K562 (cell line): ENCODE measurements around the gene TRAPPC12. TPM values are rescaled to one million over a fixed set of nuclear protein-coding genes. Genes with fewer than 3 reads are reported as not detected.

ENCODE experiments used
- ATAC-seq: fragments of 200-7000 bp; cut with Tn5 transposase; 3 replicates; pipeline ENCODE4 v1.9.1; 2020; ENCODE audit warnings: moderate library complexity
- BruUV-seq: library from RNA; stranded (reverse); fragments of 400-500 nt; replicated peaks from 2 replicates; lab custom pipeline; 2021; lab: Mats Ljungman, UMichigan
- CTCF ChIA-PET: fragments of 300-600 bp; formaldehyde crosslinking; extraction: SDS; loops from one replicate; lab custom pipeline; 2021; ENCODE audit warnings: low intra/inter-chr PET ratio; lab: Yijun Ruan, JAX
- POLR2A ChIA-PET: fragments of 300-600, 350-650 bp; sonication (Branson Sonifier 250); formaldehyde crosslinking; extraction: SDS; loops from one replicate; lab custom pipeline; 2021; ENCODE audit warnings: antibody characterized with exemption, inconsistent platforms; lab: Yijun Ruan, JAX
- DNase-seq, 4 experiments: peaks; one replicate each; pipeline versions ENCODE4 v3.0.0 to v3.0.0-alpha.2; 2011 to 2018; ENCODE audit warnings: low spot score in 3 of 4, mixed read lengths in 3 of 4; ENCODE audit errors: extremely low read depth in 1 of 4
- FAIRE-seq: peaks from 2 replicates; lab custom pipeline; 2011; peaks lifted over from hg19 to GRCh38; lab: Jason Lieb, UNC
- H2AFZ ChIP-seq: 2 replicates; pipeline ENCODE4 v1.6.0; 2011; ENCODE audit warnings: low read depth, low read length, control low read depth, inconsistent platforms
- H3K27ac ChIP-seq: fragments of 200-600 bp; 3 replicates; pipeline ENCODE4 v1.8.0; 2011; ENCODE audit warnings: low read depth, mild to moderate bottlenecking, control low read depth, inconsistent platforms, low read length, moderate library complexity, mixed read lengths; ENCODE audit errors: extremely low read depth
- H3K27me3 ChIP-seq, 2 experiments: fragments of 300-600 bp in 1 of 2; 2 replicates in 1 of 2; 3 replicates in 1 of 2; pipeline versions ENCODE4 v1.6.0 to v1.8.0; 2011; ENCODE audit warnings: inconsistent platforms in 2 of 2, low read length in 2 of 2, mild to moderate bottlenecking in 1 of 2, mixed read lengths in 1 of 2, moderate library complexity in 1 of 2; ENCODE audit not compliant: control insufficient read depth in 2 of 2, insufficient read depth in 2 of 2
- H3K36me3 ChIP-seq: fragments of 300-600 bp; 3 replicates; pipeline ENCODE4 v1.8.0; 2011; ENCODE audit warnings: mild to moderate bottlenecking, low read length, inconsistent platforms; ENCODE audit not compliant: control insufficient read depth, insufficient read depth
- H3K4me1 ChIP-seq, 2 experiments: fragments of 200-600 bp in 1 of 2; replicated peaks in 1 of 2; 2 replicates in 1 of 2; 3 replicates in 1 of 2; pipeline versions ENCODE4 v1.5.1 to v1.8.0; 2011; ENCODE audit warnings: inconsistent platforms in 2 of 2, low read length in 2 of 2, mild to moderate bottlenecking in 1 of 2, mixed read lengths in 1 of 2, moderate library complexity in 1 of 2; ENCODE audit not compliant: control insufficient read depth in 2 of 2, insufficient read depth in 2 of 2
- H3K4me2 ChIP-seq: 2 replicates; pipeline ENCODE4 v1.6.1; 2011; ENCODE audit warnings: low read length, control low read depth, inconsistent platforms, mixed read lengths; ENCODE audit not compliant: insufficient read depth
- H3K4me3 ChIP-seq: fragments of 200-600 bp; sonication (generic), shearing (Covaris generic); 2 replicates; pipeline ENCODE4 v1.5.1; 2016; ENCODE audit warnings: control low read depth, inconsistent platforms
- H3K79me2 ChIP-seq: fragments of 200-600 bp; 3 replicates; pipeline ENCODE4 v1.8.0; 2011; ENCODE audit warnings: low read length, inconsistent platforms; ENCODE audit not compliant: control insufficient read depth, insufficient read depth
- H3K9ac ChIP-seq, 2 experiments: 2 replicates each; pipeline versions ENCODE4 v1.6.0 to v1.6.1; 2011; ENCODE audit warnings: low read depth in 2 of 2, low read length in 2 of 2, control low read depth in 1 of 2, inconsistent platforms in 1 of 2, mild to moderate bottlenecking in 1 of 2, mixed read lengths in 1 of 2; ENCODE audit not compliant: insufficient read depth in 1 of 2
- H3K9me1 ChIP-seq: one replicate; pipeline ENCODE4 v1.6.0; 2011; ENCODE audit warnings: inconsistent platforms, mild to moderate bottlenecking, low read length, moderate library complexity; ENCODE audit not compliant: control insufficient read depth, insufficient read depth
- H3K9me3 ChIP-seq: replicated peaks from 2 replicates; pipeline ENCODE4 v1.5.1; 2011; ENCODE audit warnings: low read depth, low read length, inconsistent platforms; ENCODE audit not compliant: control insufficient read depth, insufficient read depth
- H4K20me1 ChIP-seq: replicated peaks from 2 replicates; pipeline ENCODE4 v1.6.1; 2011; ENCODE audit warnings: low read length, inconsistent platforms, mixed read lengths; ENCODE audit not compliant: control insufficient read depth, insufficient read depth
- CBX1 ChIP-seq: sonication (generic); IDR thresholded peaks from 2 replicates; pipeline ENCODE4 v1.6.1; 2016; ENCODE audit warnings: antibody characterized with exemption, low read depth, mild to moderate bottlenecking
- CCAR2 ChIP-seq: fragments of 200-400 bp; formaldehyde crosslinking; IDR thresholded peaks from 2 replicates; pipeline ENCODE4 v1.6.1; 2017; ENCODE audit warnings: mild to moderate bottlenecking, low read depth, low read length
- E2F4 ChIP-seq: sonication (generic); formaldehyde crosslinking; IDR thresholded peaks from 2 replicates; pipeline ENCODE4 v1.8.0; 2022; ENCODE audit warnings: mild to moderate bottlenecking, low read depth, missing genetic modification reagents
- ETV1 ChIP-seq: fragments of 450-650 bp; conservative IDR thresholded peaks from 2 replicates; pipeline ENCODE4 v1.6.1; 2016; ENCODE audit warnings: missing genetic modification characterization, control low read depth, low read depth, missing compliant biosample characterization
- GABPA ChIP-seq: fragments of 200-800 bp; sonication (Bioruptor generic); conservative IDR thresholded peaks from 2 replicates; pipeline ENCODE4 v1.6.1; 2016; ENCODE audit warnings: low read depth, missing genetic modification characterization, missing compliant biosample characterization
- GMEB1 ChIP-seq: fragments of 250-450 bp; sonication (Bioruptor Pico); IDR thresholded peaks from 2 replicates; pipeline ENCODE4 v1.4.0; 2020; ENCODE audit warnings: mild to moderate bottlenecking
- ZBTB40 ChIP-seq, 2 experiments: fragments of 450-650 bp in 1 of 2; sonication (generic) in 1 of 2; formaldehyde crosslinking in 1 of 2; IDR thresholded peaks; 2 replicates each; pipeline versions ENCODE4 v1.7.1 to v1.9.0; 2016 to 2022; ENCODE audit warnings: inconsistent platforms in 1 of 2, mild to moderate bottlenecking in 1 of 2, missing genetic modification reagents in 1 of 2
- ZBTB8A ChIP-seq: fragments of 450-650 bp; IDR thresholded peaks from 2 replicates; pipeline ENCODE4 v1.6.1; 2018; ENCODE audit warnings: mild to moderate bottlenecking, moderate library complexity; ENCODE audit not compliant: partially characterized antibody
- ZNF766 ChIP-seq: fragments of 200-800 bp; sonication (Bioruptor generic); conservative IDR thresholded peaks from 2 replicates; pipeline ENCODE4 v1.6.1; 2016; ENCODE audit warnings: missing genetic modification characterization, missing compliant biosample characterization
- WGBS: fragments of 100-300 bp; shearing (Covaris generic); methylation state at CpG from one replicate; pipeline ENCODE4 v1.1.6; 2016; ENCODE audit warnings: low coverage, mixed read lengths; ENCODE audit not compliant: insufficient coverage; ENCODE audit errors: missing lambda C conversion rate; 5-methylcytosine and 5-hydroxymethylcytosine counted together
- in situ Hi-C: fragments of 300-500 bp; cut with MboI; formaldehyde crosslinking; loops from 4 replicates; pipeline ENCODE4 v1.15.0; 2018; ENCODE audit warnings: inconsistent platforms, mixed read lengths
- intact Hi-C: fragments of 100-400 bp; cut with micrococcal nuclease; formaldehyde crosslinking; loops from 2 replicates; pipeline ENCODE4 v1.14.2; 2022
- polyA plus RNA-seq, 8 experiments: library from polyadenylated mRNA; depleted of rRNA in 4 of 8; stranded (reverse) in 5 of 8; unstranded in 3 of 8; fragments of >200 nt; fragmentation: Nextera tagmentation in 2 of 8; fragmentation: Illumina TruSeq in 1 of 8; extraction: Ambion mirVana in 2 of 8; extraction: Trizol in 1 of 8; gene quantifications; 2 replicates each; pipeline versions ENCODE4 v1.2.1 to v1.2.3, GENCODE V29; 2011 to 2014; ENCODE audit warnings: inconsistent platforms in 1 of 8, missing spikeins in 1 of 8
- total RNA-seq, 7 experiments: library from RNA; depleted of rRNA in 6 of 7; stranded (reverse); fragments of >200 nt in 6 of 7; fragmentation: Illumina TruSeq in 2 of 7; extraction: Trizol in 2 of 7; gene quantifications; 2 replicates each; pipeline versions ENCODE4 v1.2.1 to v1.2.3, GENCODE V29; 2011 to 2021; ENCODE audit warnings: low replicate concordance in 1 of 7

TRAPPC12 gene
- total and polyA plus RNA-seq, 9 of the 15 experiments (the other 6 are each of a cell fraction or from before 2014, with no cell fraction given), result 8.0 to 75.2 (median 39.1) TPM

GRCh38 chr2:3377279-3377611 lies 2.2 kb upstream of the TRAPPC12 start:
- peak overlapping the region; percentile 89 for H2AFZ ChIP-seq
- intact Hi-C loops, result no loop called here
- 0 out of 2 replicates have a peak, but pooled peaks have one; percentile 10 for TF ChIP-seq ETV1 (tag)
- no peak for TF ChIP-seq GMEB1
- no peak for TF ChIP-seq ZBTB8A
- TF ChIP-seq GABPA (tag), result peak; percentile 90
- TF ChIP-seq ZBTB40 (IDR thresholded peaks at IDR 0.05), result peak; percentile 72
- no peak for TF ChIP-seq ZBTB40 (CRISPR knock-in tag; IDR thresholded peaks at IDR 0.05)
- no peak for TF ChIP-seq CCAR2
- no peak for TF ChIP-seq CBX1
- peak; percentile 47; the same call in 1 of the 2 replicates for TF ChIP-seq E2F4 (CRISPR knock-in tag)
- TF ChIP-seq ZNF766, result 0 out of 2 replicates have a peak, but pooled peaks have one; percentile 29

More at GRCh38 chr2:3377279-3377611, 2.2 kb upstream of the TRAPPC12 start:
- H3K27ac ChIP-seq, result peak overlapping the region; percentile 89
- H3K4me1 ChIP-seq, result peaks cover 17 to 29% of the 10 kb centered on the region in 2 experiments
- BruUV-seq, result TSS peak; percentile 76
- no peak for FAIRE-seq
- H3K9ac ChIP-seq, result peak overlapping the region; percentile 82 to 93
- H4K20me1 ChIP-seq, result no peaks in the 10 kb centered on the region
- H3K36me3 ChIP-seq, result peaks cover 23% of the 10 kb centered on the region; the same call in 2 of the 3 replicates
- in situ Hi-C loops, result no loop called here
- H3K4me2 ChIP-seq, result peak overlapping the region; percentile 96
- ChIA-PET CTCF (no interaction called here), POLR2A (interaction anchor here (0.7 to 1.8 kb wide), 5 partner anchors 10 to 284 kb away, joined by 3 to 6 read pairs (median 3); no protein-coding TSS in a partner anchor)
- H3K9me1 ChIP-seq, result no peaks in the 10 kb centered on the region
- DNase-seq, result peak in 3 of 4 experiments; percentile 49 to 69 (median 53)
- no peaks in the 10 kb centered on the region for H3K9me3 ChIP-seq
- no peaks in the 10 kb centered on the region for H3K27me3 ChIP-seq
- H3K79me2 ChIP-seq, result peaks cover 61% of the 10 kb centered on the region
- ATAC-seq, result peak; percentile 28
- WGBS, result 0% methylated on average over 7 of the region's 8 CpGs
- H3K4me3 ChIP-seq, result peak overlapping the region; percentile 88
